Liver (tissue), 2 donors: ENCODE results near the gene YIPF3.

Experiments used
- CTCF ChIP-seq: fragments of 150-350 bp; IDR thresholded peaks from 2 replicates; pipeline ENCODE4 v1.5.1; 2017; ENCODE audit warnings: improper control_type of control experiment, low read depth, low read length; ENCODE audit not compliant: missing input control
- ZBTB33 ChIP-seq: IDR thresholded peaks from 2 replicates; pipeline ENCODE4 v1.6.1; 2016; ENCODE audit warnings: antibody characterized with exemption
- donor health status: healthy.

GRCh38 chr6:43489277-43490072 is 27.3 kb downstream of the YIPF3 start:
- TF ChIP-seq CTCF (no peak), ZBTB33 (no peak)
